ENCODE measurements around the gene MAGEC1. TPM values are rescaled to one million over a fixed set of nuclear protein-coding genes. Genes with fewer than 3 reads are reported as not detected.

MAGEC1 gene
- total and polyA plus RNA-seq, 3 donors from 2014 or later, result 10.0 to 16.2 (median 10.1) TPM

Other genes starting within 250 kb of the MAGEC1 start
- gene SPANXD, start 205.2 kb upstream of the MAGEC1 start, total RNA-seq, result 10 to 100 TPM in 1 of 2 donors, not detected in 1; 13.9 TPM
- 11.5 TPM for gene SPANXD, start 205.2 kb upstream of the MAGEC1 start, polyA plus RNA-seq (ENCODE audit: insufficient read depth, low read depth, low replicate concordance)
- 1 to 10 TPM in 1 of 2 donors, under 1 TPM in 1; 0.93 to 1.2 TPM for gene MAGEC3, start 65.6 kb upstream of the MAGEC1 start, total RNA-seq
- gene MAGEC3, start 65.6 kb upstream of the MAGEC1 start, polyA plus RNA-seq (ENCODE audit: insufficient read depth, low read depth, low replicate concordance), result 0.47 TPM